Measurements from ENCODE around the gene GTF2H4.
"Not testable (repeated sequence)": the region's sequence is repeated elsewhere in the genome, so short reads cannot be mapped to it uniquely, and the experiment has no call there.

Gene GTF2H4

DNA sequence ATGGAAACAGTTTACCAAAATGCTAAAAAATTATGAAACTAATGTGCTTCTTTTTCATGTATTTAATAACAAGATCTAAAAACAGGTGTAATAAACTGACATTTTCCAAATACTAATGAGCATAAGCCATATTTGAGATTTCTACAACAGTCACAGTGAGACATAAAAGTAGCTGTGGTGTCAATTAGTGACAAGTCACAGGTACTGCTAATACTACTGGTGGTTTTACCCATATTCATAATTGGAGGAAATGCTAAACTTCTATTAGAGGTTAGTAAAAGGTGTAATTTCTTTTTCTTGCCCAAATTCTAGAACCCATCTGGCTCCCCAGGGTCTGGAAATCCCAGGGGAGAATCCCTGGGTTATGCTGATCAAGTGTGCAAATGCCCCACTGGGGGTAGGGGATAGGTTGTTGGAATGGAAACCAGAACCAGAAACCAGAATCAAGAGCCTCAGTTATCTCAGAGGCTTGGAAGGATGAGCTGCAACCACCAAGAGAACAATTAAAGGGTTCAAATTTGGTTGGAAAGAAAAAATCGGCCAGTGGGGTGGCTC lies 7.1 kb upstream of the GTF2H4 start:
- H3K27me3 Mint-ChIP-seq = no peaks in the 10 kb centered on the region
- ATAC-seq = no peak
- H3K4me3 Mint-ChIP-seq = no peak overlapping the region
- peaks cover 11% of the 10 kb centered on the region for H3K4me1 Mint-ChIP-seq
- H3K36me3 Mint-ChIP-seq = peaks cover 28% of the 10 kb centered on the region
- no peak overlapping the region for H3K27ac Mint-ChIP-seq
- H3K9me3 Mint-ChIP-seq = no peaks in the 10 kb centered on the region

- no peak overlapping the region for H3K27ac Mint-ChIP-seq
- no peak for ATAC-seq
- H3K4me3 Mint-ChIP-seq = no peak overlapping the region
- H3K9me3 Mint-ChIP-seq = no peaks in the 10 kb centered on the region
- H3K27me3 Mint-ChIP-seq = no peaks in the 10 kb centered on the region
- peaks cover 25% of the 10 kb centered on the region for H3K36me3 Mint-ChIP-seq
- H3K4me1 Mint-ChIP-seq = peaks cover 11% of the 10 kb centered on the region
Measured at GRCh38 chr6:30901436-30901835, 6.6 kb upstream of the GTF2H4 start.

- H3K27me3 Mint-ChIP-seq, ATAC-seq, H3K9me3 Mint-ChIP-seq, H3K4me3 Mint-ChIP-seq: not testable (repeated sequence)
- Mint-ChIP-seq H3K36me3 (peaks cover 21% of the 10 kb centered on the region), H3K27ac (peak overlapping the region; percentile 62), H3K4me1 (peaks cover 11% of the 10 kb centered on the region)
Measured at GRCh38 chr6:30902196-30902595, 5.8 kb upstream of the GTF2H4 start.

DNA sequence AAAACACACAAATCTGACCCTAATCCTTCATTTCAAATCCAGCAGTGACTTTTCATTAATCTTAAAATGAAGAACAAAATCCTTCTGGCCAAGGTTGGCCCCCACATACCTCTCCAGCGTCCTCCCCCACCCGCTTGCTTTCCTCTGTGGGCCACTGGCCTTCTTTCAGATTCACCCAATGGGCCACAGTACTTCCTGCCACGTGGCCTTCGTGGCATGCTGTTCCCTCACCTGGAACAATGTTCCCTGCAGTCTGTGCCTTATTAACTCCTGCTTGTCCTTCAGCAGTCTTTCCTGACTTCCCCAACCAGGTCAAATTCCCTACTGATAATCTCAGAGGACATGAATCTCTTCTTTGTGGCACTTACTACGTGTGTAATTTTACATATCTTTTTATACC lies 5.3 kb upstream of the GTF2H4 start:
- no peaks in the 10 kb centered on the region for H3K9me3 Mint-ChIP-seq
- H3K27ac Mint-ChIP-seq = peak overlapping the region; percentile 62
- H3K4me3 Mint-ChIP-seq = no peak overlapping the region
- H3K36me3 Mint-ChIP-seq = peaks cover 21% of the 10 kb centered on the region
- H3K27me3 Mint-ChIP-seq = no peaks in the 10 kb centered on the region
- no peak for ATAC-seq
- H3K4me1 Mint-ChIP-seq = peaks cover 11% of the 10 kb centered on the region

GRCh38 chr6:30903236-30903635 lies 4.8 kb upstream of the GTF2H4 start:
- H3K27ac Mint-ChIP-seq = peak overlapping the region; percentile 62
- peaks cover 15% of the 10 kb centered on the region for H3K4me1 Mint-ChIP-seq
- no peak for ATAC-seq
- H3K36me3 Mint-ChIP-seq = peaks cover 18% of the 10 kb centered on the region
- H3K9me3 Mint-ChIP-seq = no peaks in the 10 kb centered on the region
- no peak overlapping the region for H3K4me3 Mint-ChIP-seq
- no peaks in the 10 kb centered on the region for H3K27me3 Mint-ChIP-seq

GRCh38 chr6:30907290-30907757 lies 683 bp upstream of the GTF2H4 start:
- peaks cover 17% of the 10 kb centered on the region for H3K36me3 Mint-ChIP-seq
- not testable (repeated sequence) for H3K27me3 Mint-ChIP-seq, ATAC-seq, H3K9me3 Mint-ChIP-seq
- H3K4me1 Mint-ChIP-seq = peaks cover 22% of the 10 kb centered on the region
- peak overlapping the region; percentile 72 for H3K27ac Mint-ChIP-seq
- H3K4me3 Mint-ChIP-seq = peak overlapping the region; percentile 95

- peaks cover 21% of the 10 kb centered on the region for H3K4me1 Mint-ChIP-seq
- ATAC-seq = no peak
- no peaks in the 10 kb centered on the region for H3K27me3 Mint-ChIP-seq
- peak overlapping the region; percentile 95 for H3K4me3 Mint-ChIP-seq
- H3K36me3 Mint-ChIP-seq = peaks cover 21% of the 10 kb centered on the region
- H3K27ac Mint-ChIP-seq = peak overlapping the region; percentile 72
- H3K9me3 Mint-ChIP-seq = no peaks in the 10 kb centered on the region
Measured at GRCh38 chr6:30908700-30909099, 693 bp downstream of the GTF2H4 start.

DNA sequence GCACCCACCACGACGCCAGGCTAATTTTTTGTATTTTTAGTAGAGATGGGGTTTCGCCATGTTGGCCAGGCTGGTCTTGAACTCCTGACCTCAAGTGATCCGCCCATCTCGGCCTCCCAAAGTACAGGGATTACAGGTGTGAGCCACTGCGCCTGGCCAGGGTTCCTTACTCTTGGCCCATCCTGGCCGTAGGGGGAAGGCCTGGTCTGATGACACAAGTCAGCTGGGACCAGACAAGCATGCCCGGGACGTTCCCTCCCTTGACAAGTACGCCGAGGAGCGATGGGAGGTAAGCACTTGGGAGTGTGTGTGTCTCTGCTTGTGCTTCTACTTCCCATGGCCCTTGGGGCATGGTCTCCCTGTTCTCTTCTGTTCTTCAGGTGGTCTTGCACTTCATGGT lies 2.5 kb downstream of the GTF2H4 start:
- H3K27ac Mint-ChIP-seq = not testable (repeated sequence)

DNA sequence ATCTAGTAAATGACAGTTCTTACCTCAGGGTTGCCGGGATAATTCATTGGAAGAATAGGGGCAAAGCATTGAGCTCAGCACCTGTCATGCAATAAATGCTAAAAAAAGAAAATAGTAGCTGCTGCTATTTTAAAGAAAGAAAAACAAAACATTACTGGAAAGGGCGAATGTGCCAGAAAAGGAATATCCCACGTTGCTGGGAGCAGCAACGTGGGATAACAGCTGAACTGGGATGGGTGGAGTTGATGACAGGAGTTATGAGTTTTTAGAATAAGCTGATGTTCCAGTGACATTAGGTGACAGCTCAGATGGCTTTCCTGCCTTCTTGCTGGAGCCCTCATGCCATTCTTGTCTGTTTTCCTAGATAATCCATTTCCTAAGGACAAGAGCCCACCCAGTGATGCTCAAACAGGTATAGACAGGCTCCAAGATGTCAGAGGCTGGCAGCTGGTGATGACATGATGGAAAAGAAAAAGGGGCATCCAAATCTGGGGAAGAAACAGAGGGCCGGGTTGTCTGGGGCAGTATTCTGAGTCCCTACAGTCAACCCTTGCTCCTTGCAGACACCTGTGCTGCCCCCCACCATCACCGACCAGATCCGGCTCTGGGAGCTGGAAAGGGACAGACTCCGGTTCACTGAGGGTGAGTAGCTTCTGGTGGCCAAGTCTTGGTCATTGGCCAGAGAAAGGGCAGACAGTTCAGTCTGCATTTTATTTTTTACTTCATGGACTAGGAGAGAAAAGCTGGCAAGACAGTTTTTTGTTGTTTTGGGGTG lies 4.9 kb downstream of the GTF2H4 start:
- peaks cover 53% of the 10 kb centered on the region for H3K4me1 Mint-ChIP-seq
- no peaks in the 10 kb centered on the region for H3K27me3 Mint-ChIP-seq
- H3K4me3 Mint-ChIP-seq = peak overlapping the region; percentile 94
- ATAC-seq = no peak
- peaks cover 46% of the 10 kb centered on the region for H3K36me3 Mint-ChIP-seq
- H3K27ac Mint-ChIP-seq = peak overlapping the region; percentile 86
- H3K9me3 Mint-ChIP-seq = no peaks in the 10 kb centered on the region

More for the DNA sequence above, 2.5 kb downstream of the GTF2H4 start:
- peaks cover 35% of the 10 kb centered on the region for H3K4me1 Mint-ChIP-seq
- not testable (repeated sequence) for H3K9me3 Mint-ChIP-seq, H3K4me3 Mint-ChIP-seq, ATAC-seq, H3K27me3 Mint-ChIP-seq
- peaks cover 21% of the 10 kb centered on the region for H3K36me3 Mint-ChIP-seq

DNA sequence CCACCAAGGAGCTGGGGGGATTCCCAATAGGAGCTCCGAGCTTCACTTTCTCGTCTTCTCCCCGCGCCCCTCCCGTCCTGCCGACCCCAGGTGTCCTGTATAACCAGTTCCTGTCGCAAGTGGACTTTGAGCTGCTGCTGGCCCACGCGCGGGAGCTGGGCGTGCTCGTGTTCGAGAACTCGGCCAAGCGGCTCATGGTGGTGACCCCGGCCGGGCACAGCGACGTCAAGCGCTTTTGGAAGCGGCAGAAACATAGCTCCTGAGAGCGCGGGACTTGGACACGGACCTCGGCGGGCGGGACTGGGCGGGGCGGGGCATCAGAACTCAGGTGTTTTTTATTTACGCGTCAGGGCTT lies 5.7 kb downstream of the GTF2H4 start:
- ATAC-seq = no peak
- Mint-ChIP-seq H3K4me1 (peaks cover 48% of the 10 kb centered on the region), H3K4me3 (peak overlapping the region; percentile 94), H3K27ac (peak overlapping the region; percentile 86), H3K36me3 (peaks cover 54% of the 10 kb centered on the region), H3K9me3 (no peaks in the 10 kb centered on the region), H3K27me3 (no peaks in the 10 kb centered on the region)

DNA sequence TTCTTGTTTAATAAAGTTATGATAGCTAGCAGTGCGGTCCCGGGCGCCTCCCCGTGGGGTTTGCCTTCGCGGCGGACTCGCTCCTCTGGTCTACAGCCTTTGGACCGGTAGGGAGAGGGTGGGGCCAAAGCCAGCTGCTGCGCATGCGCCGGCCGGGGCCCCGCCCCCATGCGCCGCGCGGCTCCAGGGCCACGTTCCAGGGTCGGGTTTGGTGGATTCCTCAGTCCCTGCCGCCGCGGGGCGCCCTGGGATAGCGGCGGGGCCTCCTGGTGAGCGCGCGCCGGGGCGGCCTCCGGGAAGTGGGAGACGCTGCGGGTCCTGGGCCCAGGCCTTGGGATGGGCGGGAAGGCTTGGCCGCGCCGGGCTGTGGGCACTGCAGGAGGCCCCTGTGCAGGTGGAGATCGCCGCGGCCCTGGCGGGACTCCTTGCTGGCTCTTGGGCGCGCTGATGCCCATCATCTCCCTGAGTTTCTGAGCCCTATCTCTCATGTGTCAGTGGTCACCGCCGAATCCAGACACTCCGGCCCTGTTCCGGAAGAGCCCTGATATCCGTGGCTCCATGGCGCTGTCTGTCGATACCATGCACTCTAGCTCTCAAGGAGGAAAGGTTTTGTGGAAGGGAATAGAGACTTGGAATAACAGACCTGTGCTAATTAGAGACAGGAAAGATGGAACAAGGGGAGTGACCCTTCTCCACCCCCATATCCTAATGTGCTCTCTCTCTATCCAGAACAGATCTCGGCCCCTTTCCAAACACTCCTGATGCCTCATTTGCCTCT lies 6.3 kb downstream of the GTF2H4 start, which contains the start of gene VARS2:
Gene VARS2, plus strand, starts transcription at position 163 of the 778 bp plus-strand sequence. Its CDS starts 599 bp downstream, at position 762.
- Mint-ChIP-seq H3K36me3 (peaks cover 58% of the 10 kb centered on the region), H3K27me3 (no peaks in the 10 kb centered on the region), H3K9me3 (no peaks in the 10 kb centered on the region), H3K4me3 (peak within 1 kb of the TSS; percentile 94), H3K27ac (peak within 1 kb of the TSS; percentile 86), H3K4me1 (peaks cover 44% of the 10 kb centered on the region)
- peak; percentile 97 for ATAC-seq

DNA sequence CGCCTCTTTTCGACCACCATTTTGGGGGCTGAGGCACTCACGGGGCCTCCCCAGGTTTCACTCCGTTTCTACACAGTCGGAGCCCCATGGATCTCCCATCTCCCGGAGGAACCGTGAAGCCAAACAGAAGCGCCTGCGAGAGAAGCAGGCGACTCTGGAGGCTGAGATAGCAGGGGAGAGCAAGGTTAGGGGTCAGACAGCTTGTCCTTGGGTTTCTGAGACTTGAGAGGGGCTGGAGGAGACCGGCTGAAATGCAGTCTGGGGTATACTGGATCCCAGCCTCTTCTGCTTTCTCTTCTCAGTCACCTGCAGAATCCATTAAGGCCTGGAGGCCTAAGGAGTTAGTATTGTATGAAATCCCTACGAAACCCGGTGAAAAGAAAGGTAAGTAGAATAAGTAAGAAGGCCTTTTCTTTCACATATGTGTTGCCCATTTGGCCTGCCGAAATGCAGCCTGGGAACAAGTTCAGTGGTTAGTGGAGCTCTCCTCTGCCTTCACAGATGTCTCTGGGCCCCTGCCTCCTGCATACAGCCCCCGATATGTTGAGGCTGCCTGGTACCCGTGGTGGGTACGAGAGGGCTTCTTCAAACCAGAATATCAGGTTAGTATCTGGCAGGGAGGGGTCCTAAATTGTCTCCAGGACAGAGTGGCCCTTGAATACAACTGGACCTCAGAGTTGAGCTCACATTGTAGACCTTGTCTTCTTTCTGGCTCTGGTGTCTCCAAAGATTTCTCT lies 7.0 kb downstream of the GTF2H4 start:
- Mint-ChIP-seq H3K9me3 (no peaks in the 10 kb centered on the region), H3K4me1 (peaks cover 44% of the 10 kb centered on the region), H3K27me3 (no peaks in the 10 kb centered on the region), H3K36me3 (peaks cover 66% of the 10 kb centered on the region), H3K4me3 (peak overlapping the region; percentile 94), H3K27ac (peak overlapping the region; percentile 86)
- ATAC-seq = no peak

- H3K36me3 Mint-ChIP-seq = peaks cover 71% of the 10 kb centered on the region
- peak overlapping the region; percentile 47 for H3K4me3 Mint-ChIP-seq
Measured at GRCh38 chr6:30915591-30915946, 7.6 kb downstream of the GTF2H4 start.

GRCh38 chr6:30917041-30917440 lies 9.0 kb downstream of the GTF2H4 start:
- Mint-ChIP-seq H3K27me3 (no peaks in the 10 kb centered on the region), H3K4me3 (no peak overlapping the region), H3K27ac (peak overlapping the region; percentile 19), H3K36me3 (peaks cover 71% of the 10 kb centered on the region), H3K9me3 (no peaks in the 10 kb centered on the region), H3K4me1 (peaks cover 49% of the 10 kb centered on the region)
- ATAC-seq = no peak

More at GRCh38 chr6:30915591-30915946, 7.6 kb downstream of the GTF2H4 start:
- no peaks in the 10 kb centered on the region for H3K9me3 Mint-ChIP-seq
- H3K27me3 Mint-ChIP-seq = no peaks in the 10 kb centered on the region
- peaks cover 44% of the 10 kb centered on the region for H3K4me1 Mint-ChIP-seq
- ATAC-seq = no peak
- peak overlapping the region; percentile 55 for H3K27ac Mint-ChIP-seq

DNA sequence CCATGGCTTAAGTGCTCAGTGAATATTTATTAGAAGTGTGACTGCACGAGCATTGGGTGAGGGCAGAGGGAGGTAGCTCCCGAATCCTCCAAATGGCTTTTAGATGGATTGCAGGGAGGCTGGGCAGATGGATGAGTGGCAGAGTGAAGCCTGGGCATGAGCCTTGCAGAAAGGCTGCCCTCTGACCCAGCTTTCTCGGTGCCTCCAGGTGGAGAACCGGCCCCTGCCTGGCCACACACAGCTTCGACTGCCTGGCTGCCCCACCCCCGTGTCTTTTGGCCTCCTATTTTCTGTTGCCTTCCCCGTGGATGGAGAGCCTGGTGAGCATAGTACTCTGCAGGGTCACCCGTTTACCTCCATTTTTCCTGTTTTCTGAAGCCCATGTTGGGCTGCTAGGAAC lies 9.5 kb downstream of the GTF2H4 start:
- H3K27me3 Mint-ChIP-seq = no peaks in the 10 kb centered on the region
- H3K36me3 Mint-ChIP-seq = peaks cover 71% of the 10 kb centered on the region
- no peak for ATAC-seq
- no peak overlapping the region for H3K4me3 Mint-ChIP-seq
- no peaks in the 10 kb centered on the region for H3K9me3 Mint-ChIP-seq
- peaks cover 53% of the 10 kb centered on the region for H3K4me1 Mint-ChIP-seq
- no peak overlapping the region for H3K27ac Mint-ChIP-seq

Measured in stimulated activated memory B cell treated with anti-CD40 and anti-IgM and Interleukin-4, amounts not matched to agents 10 μg/mL and 1 μg/mL and 100 μg/mL, for 72 hours (primary cell).